Muscle layer of colon (tissue), 2 donors: ENCODE measurements around the gene CHRNA5.
"Not testable (repeated sequence)": the region's sequence is repeated elsewhere in the genome, so short reads cannot be mapped to it uniquely, and the experiment has no call there.

Experiments
- H3K27ac ChIP-seq: one replicate; pipeline ENCODE4 v1.7.0; 2013; ENCODE audit warnings: low read depth, mild to moderate bottlenecking, low read length, moderate library complexity
- H3K27me3 ChIP-seq, 2 donors: one replicate each; pipeline ENCODE4 v1.7.0; 2013; ENCODE audit warnings: low read length in 2 of 2, mild to moderate bottlenecking in 2 of 2; ENCODE audit not compliant: insufficient read depth in 2 of 2, control insufficient read depth in 1 of 2
- H3K36me3 ChIP-seq: one replicate; pipeline ENCODE4 v1.7.0; 2013; ENCODE audit warnings: mild to moderate bottlenecking, low read length; ENCODE audit not compliant: insufficient read depth
- H3K4me1 ChIP-seq: one replicate; pipeline ENCODE4 v1.7.0; 2013; ENCODE audit warnings: mild to moderate bottlenecking, low read length; ENCODE audit not compliant: insufficient read depth
- H3K4me3 ChIP-seq, 2 donors: one replicate each; pipeline ENCODE4 v1.7.0; 2013; ENCODE audit warnings: low read length in 2 of 2, low read depth in 1 of 2, mild to moderate bottlenecking in 1 of 2, moderate library complexity in 1 of 2
- H3K9ac ChIP-seq: one replicate; pipeline ENCODE4 v1.7.0; 2013; ENCODE audit warnings: low read length
- H3K9me3 ChIP-seq: one replicate; pipeline ENCODE4 v1.7.0; 2013; ENCODE audit warnings: mild to moderate bottlenecking, low read length
- donor health status: abdominal sarcoma.
- donor health status: Adenocarcinoma of cecum.

The CHRNA5 gene

DNA sequence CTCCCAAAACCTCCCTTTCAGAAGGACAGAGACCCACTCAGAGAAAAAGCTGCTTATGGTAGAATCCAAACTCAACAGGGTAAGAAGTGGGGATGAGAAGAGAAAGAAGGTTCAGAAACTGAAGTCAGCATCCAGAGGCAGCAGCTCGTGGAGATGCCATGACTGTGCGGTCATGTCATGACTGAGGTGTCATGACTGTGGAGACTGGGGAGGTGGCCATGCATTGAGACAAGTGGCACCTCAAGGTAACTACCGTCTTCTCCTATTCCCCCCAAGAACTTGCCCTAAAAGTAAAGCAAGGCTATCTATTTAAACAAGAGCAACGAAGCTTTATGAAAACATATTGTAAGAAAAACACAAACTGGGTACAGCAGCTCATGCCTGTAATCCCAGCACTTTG is 40.4 kb downstream of the CHRNA5 start:
- H3K36me3 ChIP-seq: no peaks in the 10 kb centered on the region
- H3K9me3 ChIP-seq: no peaks in the 10 kb centered on the region
- H3K4me3 ChIP-seq: no peak overlapping the region
- no peaks in the 10 kb centered on the region for H3K4me1 ChIP-seq
- no peak overlapping the region for H3K9ac ChIP-seq
- H3K27me3 ChIP-seq: no peaks in the 10 kb centered on the region
- H3K27ac ChIP-seq: no peak overlapping the region

DNA sequence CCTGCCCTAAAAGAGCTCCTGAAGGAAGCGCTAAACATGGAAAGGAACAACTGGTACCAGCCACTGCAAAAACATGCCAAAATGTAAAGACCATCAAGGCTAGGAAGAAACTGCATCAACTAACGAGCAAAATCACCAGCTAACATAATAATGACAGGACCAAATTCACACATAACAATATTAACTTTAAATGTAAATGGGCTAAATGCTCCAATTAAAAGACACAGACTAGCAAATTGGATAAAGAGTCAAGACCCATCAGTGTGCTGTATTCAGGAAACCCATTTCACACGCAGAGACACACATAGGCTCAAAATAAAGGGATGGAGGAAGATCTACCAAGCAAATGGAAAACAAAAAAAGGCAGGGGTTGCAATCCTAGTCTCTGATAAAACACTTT is 44.2 kb downstream of the CHRNA5 start:
- H3K27me3 ChIP-seq, H3K9ac ChIP-seq, H3K4me3 ChIP-seq, H3K27ac ChIP-seq, H3K4me1 ChIP-seq, H3K9me3 ChIP-seq, H3K36me3 ChIP-seq: not testable (repeated sequence)

- Histone ChIP-seq H3K9ac (no peak overlapping the region), H3K4me3 (no peak overlapping the region), H3K27me3 (peaks cover 2% of the 10 kb centered on the region in 2 donors), H3K4me1 (peaks cover 11% of the 10 kb centered on the region), H3K27ac (no peak overlapping the region), H3K9me3 (no peaks in the 10 kb centered on the region), H3K36me3 (no peaks in the 10 kb centered on the region)
Observed at GRCh38 chr15:78614021-78614420, 48.7 kb downstream of the CHRNA5 start.

GRCh38 chr15:78615151-78615589 is 49.9 kb downstream of the CHRNA5 start:
- Histone ChIP-seq H3K4me1 (peaks cover 20% of the 10 kb centered on the region), H3K4me3 (no peak overlapping the region), H3K27me3 (peaks cover 4 to 13% of the 10 kb centered on the region in 2 donors), H3K27ac (no peak overlapping the region), H3K9me3 (no peaks in the 10 kb centered on the region), H3K36me3 (no peaks in the 10 kb centered on the region), H3K9ac (no peak overlapping the region)

DNA sequence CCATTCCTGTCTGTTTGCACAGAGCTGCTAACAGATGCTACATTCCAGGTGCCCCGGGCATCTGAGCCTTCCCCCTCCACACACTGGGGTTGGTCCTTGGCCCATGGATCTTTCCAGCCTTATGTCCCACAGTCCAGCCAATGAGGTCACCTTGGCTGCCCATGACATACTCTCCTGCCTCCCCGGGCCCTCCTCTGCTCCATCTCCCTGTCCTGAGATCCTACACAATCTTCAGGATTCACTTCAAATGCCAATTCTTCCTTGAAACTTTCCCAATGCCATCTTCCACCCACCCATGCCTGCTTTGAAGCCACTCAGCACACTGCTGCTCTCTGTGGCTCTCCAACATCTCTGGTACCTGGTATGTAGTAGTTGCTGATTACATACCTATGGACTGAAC is 51.2 kb downstream of the CHRNA5 start:
- Histone ChIP-seq H3K36me3 (no peaks in the 10 kb centered on the region), H3K9ac (no peak overlapping the region), H3K27me3 (peaks cover 4 to 18% of the 10 kb centered on the region in 2 donors), H3K9me3 (no peaks in the 10 kb centered on the region), H3K4me3 (no peak overlapping the region), H3K4me1 (peaks cover 20% of the 10 kb centered on the region), H3K27ac (no peak overlapping the region)

GRCh38 chr15:78617076-78617475 is 51.8 kb downstream of the CHRNA5 start:
- Histone ChIP-seq H3K4me1 (peaks cover 20% of the 10 kb centered on the region), H3K4me3 (no peak overlapping the region), H3K27ac (no peak overlapping the region)

DNA sequence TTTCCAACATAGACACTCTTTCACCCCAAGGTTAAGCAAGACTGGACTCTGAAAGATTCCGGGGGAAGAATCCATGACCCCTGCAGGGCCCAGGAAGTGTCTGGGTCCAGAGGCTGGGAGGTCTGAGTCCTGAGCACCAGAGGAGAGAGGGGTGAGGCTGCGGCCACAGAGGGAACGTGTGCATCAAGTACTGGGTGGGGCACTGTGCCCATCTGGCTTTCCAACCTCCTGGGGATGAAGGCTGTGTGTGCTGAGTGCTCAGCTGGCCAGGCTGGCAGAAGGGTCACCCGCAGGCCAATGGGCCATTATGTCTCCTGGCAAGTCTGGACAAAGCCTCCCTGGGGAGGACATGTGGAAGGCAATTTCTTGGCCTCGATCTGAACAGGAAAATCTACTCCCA is 52.2 kb downstream of the CHRNA5 start:
- H3K4me1 ChIP-seq: peaks cover 20% of the 10 kb centered on the region
- H3K9ac ChIP-seq: no peak overlapping the region
- H3K27ac ChIP-seq: no peak overlapping the region
- H3K27me3 ChIP-seq: peaks cover 4 to 18% of the 10 kb centered on the region in 2 donors
- no peaks in the 10 kb centered on the region for H3K9me3 ChIP-seq
- H3K36me3 ChIP-seq: no peaks in the 10 kb centered on the region
- no peak overlapping the region for H3K4me3 ChIP-seq

More at GRCh38 chr15:78617076-78617475, 51.8 kb downstream of the CHRNA5 start:
- H3K27me3 ChIP-seq: peaks cover 4 to 18% of the 10 kb centered on the region in 2 donors
- H3K36me3 ChIP-seq: no peaks in the 10 kb centered on the region
- no peak overlapping the region for H3K9ac ChIP-seq
- H3K9me3 ChIP-seq: no peaks in the 10 kb centered on the region

GRCh38 chr15:78618064-78618463 is 52.7 kb downstream of the CHRNA5 start:
- peaks cover 20% of the 10 kb centered on the region for H3K4me1 ChIP-seq
- H3K27ac ChIP-seq: no peak overlapping the region
- peaks cover 4 to 18% of the 10 kb centered on the region in 2 donors for H3K27me3 ChIP-seq
- no peaks in the 10 kb centered on the region for H3K36me3 ChIP-seq
- H3K4me3 ChIP-seq: no peak overlapping the region
- H3K9me3 ChIP-seq: no peaks in the 10 kb centered on the region
- H3K9ac ChIP-seq: no peak overlapping the region

- H3K9ac ChIP-seq: no peak overlapping the region
- no peaks in the 10 kb centered on the region for H3K36me3 ChIP-seq
- peaks cover 20% of the 10 kb centered on the region for H3K4me1 ChIP-seq
- peaks cover 4 to 18% of the 10 kb centered on the region in 2 donors for H3K27me3 ChIP-seq
- peak overlapping the region in 1 of 2 donors; percentile 28 for H3K4me3 ChIP-seq
- no peaks in the 10 kb centered on the region for H3K9me3 ChIP-seq
- H3K27ac ChIP-seq: peak overlapping the region; percentile 76
Observed at GRCh38 chr15:78618490-78618934, 53.2 kb downstream of the CHRNA5 start.

DNA sequence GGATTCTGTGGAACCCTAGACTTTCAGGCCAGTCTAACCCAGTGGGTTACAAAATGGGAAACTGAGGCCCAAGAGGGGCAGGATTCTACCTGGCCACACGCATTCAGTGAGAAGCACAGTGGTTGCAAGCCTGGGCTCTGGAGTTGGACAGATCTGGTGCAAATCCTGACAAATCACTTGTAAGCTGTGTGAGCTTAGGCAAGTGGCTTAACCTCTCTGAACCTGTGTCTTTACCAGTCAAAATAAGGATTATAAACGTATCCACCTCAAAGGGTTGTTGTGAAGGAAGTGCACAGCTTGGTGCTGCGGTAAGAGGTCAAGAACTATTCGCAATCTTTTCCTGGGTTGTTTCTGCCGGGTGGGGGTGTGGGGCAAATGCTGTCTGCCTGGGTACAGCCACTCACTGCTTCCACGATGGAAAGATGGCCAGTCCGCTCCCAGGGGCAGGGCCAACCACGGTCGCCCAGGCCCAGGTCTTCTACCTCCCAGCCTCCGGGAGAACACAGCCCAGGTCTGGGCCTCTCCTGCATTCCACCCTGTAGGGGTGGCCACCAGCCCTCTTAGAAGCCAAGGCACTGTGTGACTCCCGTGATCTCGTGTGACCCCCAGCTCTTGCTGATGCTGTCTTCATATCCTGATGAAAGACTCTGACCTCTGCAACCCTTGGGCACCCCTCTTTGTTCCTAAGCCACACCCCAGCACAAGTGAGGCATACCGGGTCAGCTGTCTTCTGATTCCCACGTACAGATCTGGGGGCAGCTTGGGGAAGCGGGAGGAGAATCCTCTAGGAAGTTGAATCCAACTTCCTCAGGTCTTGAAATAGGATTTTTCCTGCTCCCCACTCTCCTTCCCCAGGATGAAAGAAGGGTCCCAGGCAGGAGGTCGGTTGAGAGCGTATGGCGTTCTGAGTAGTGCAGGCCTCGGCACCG is 54.0 kb downstream of the CHRNA5 start:
- Histone ChIP-seq H3K36me3 (no peaks in the 10 kb centered on the region), H3K27me3 (peaks cover 4 to 18% of the 10 kb centered on the region in 2 donors), H3K9ac (no peak overlapping the region), H3K4me1 (peaks cover 20% of the 10 kb centered on the region), H3K9me3 (no peaks in the 10 kb centered on the region), H3K4me3 (peak overlapping the region; percentile 28 to 32), H3K27ac (peak overlapping the region; percentile 76)

DNA sequence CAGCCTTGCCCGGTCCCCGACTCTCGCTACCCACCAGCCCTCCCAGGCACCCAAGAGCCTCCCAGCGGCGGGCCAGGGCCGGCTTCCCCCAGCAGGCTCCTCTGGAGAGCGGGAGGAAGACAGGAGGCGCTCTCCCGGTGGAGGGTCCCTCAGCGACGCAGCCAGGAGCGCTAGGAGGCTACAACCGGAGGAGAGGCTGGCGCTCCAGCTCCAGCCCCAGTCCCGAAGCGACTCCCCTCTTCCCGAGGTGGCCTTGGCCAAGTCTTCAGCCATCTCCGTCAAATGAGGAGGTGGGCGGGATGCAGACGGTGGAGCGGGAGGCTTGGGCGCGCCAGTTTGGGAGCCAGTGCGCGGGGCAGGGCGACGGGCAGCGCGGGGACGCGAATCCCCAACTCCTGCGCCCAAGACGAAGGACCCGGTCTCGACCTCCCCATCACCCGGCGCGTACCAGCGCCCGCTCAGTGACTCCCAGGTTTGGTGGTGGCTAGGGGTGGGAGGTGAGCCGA is 54.8 kb downstream of the CHRNA5 start:
- Histone ChIP-seq H3K4me1 (peaks cover 20% of the 10 kb centered on the region), H3K36me3 (no peaks in the 10 kb centered on the region), H3K4me3 (peak overlapping the region; percentile 32 to 62), H3K27ac (peak overlapping the region; percentile 46), H3K9me3 (no peaks in the 10 kb centered on the region), H3K27me3 (peaks cover 4 to 18% of the 10 kb centered on the region in 2 donors), H3K9ac (no peak overlapping the region)
